ENCODE measurements around the gene MICALL2. TPM values are rescaled to one million over a fixed set of nuclear protein-coding genes. Genes with fewer than 3 reads are reported as not detected.

Gene MICALL2
- total and polyA plus RNA-seq, 4 donors = 19.0 to 70.6 (median 41.0) TPM

- Histone ChIP-seq H3K36me3 (ENCODE audit: control insufficient read depth in 4 of 4, insufficient read depth in 4 of 4, low read length in 4 of 4) (peaks cover 0 to 85% (median 24%) of the 10 kb centered on the region in 4 donors), H3K27ac (ENCODE audit: low read depth in 1 of 2, low read length in 1 of 2) (no peak overlapping the region), H3K4me1 (ENCODE audit: control insufficient read depth in 5 of 5, insufficient read depth in 5 of 5, low read length in 5 of 5) (no peaks in the 10 kb centered on the region), H3K4me3 (no peak overlapping the region), H3K9me3 (ENCODE audit: control insufficient read depth in 4 of 4, insufficient read depth in 3 of 4, low read length in 3 of 4) (no peaks in the 10 kb centered on the region), H3K9ac (ENCODE audit: insufficient read depth in 1 of 2, low read length in 2 of 2) (no peak overlapping the region), H3K27me3 (ENCODE audit: control insufficient read depth in 3 of 3, insufficient read depth in 3 of 3, low read length in 2 of 3) (no peaks in the 10 kb centered on the region)
- no peak for TF ChIP-seq CTCF (IDR thresholded peaks at IDR 0.05; ENCODE audit: control extremely low read depth, extremely low read depth)
- WGBS, 2 donors = 90 to 99% methylated on average over 23 of the region's 23 CpGs
- DNase-seq (no peak), ATAC-seq (ENCODE audit: insufficient read depth, low FRiP score) (no peak)
These were observed 27.3 kb upstream of the MICALL2 start for GRCh38 chr7:1486571-1486970.

GRCh38 chr7:1485156-1485555 lies 25.9 kb upstream of the MICALL2 start:
- no peak for TF ChIP-seq CTCF (IDR thresholded peaks at IDR 0.05; ENCODE audit: control extremely low read depth, extremely low read depth)
- ATAC-seq (ENCODE audit: insufficient read depth, low FRiP score) = no peak
- 97% methylated on average over 19 of the region's 19 CpGs for WGBS, 2 donors

GRCh38 chr7:1484569-1484968 lies 25.3 kb upstream of the MICALL2 start:
- H3K27ac ChIP-seq (ENCODE audit: low read depth in 1 of 2, low read length in 1 of 2) = no peak overlapping the region
- 88 to 96% methylated on average over 8 to 12 of the region's 12 CpGs for WGBS, 2 donors
- no peak for ATAC-seq (ENCODE audit: insufficient read depth, low FRiP score)
- no peak for DNase-seq
- TF ChIP-seq CTCF (IDR thresholded peaks at IDR 0.05; ENCODE audit: control extremely low read depth, extremely low read depth) = no peak
- no peak overlapping the region for H3K9ac ChIP-seq (ENCODE audit: insufficient read depth in 1 of 2, low read length in 2 of 2)
- peaks cover 0 to 91% (median 23%) of the 10 kb centered on the region in 4 donors for H3K36me3 ChIP-seq (ENCODE audit: control insufficient read depth in 4 of 4, insufficient read depth in 4 of 4, low read length in 4 of 4)
- no peaks in the 10 kb centered on the region for H3K4me1 ChIP-seq (ENCODE audit: control insufficient read depth in 5 of 5, insufficient read depth in 5 of 5, low read length in 5 of 5)
- no peak overlapping the region for H3K4me3 ChIP-seq
- no peaks in the 10 kb centered on the region for H3K9me3 ChIP-seq (ENCODE audit: control insufficient read depth in 4 of 4, insufficient read depth in 3 of 4, low read length in 3 of 4)
- no peaks in the 10 kb centered on the region for H3K27me3 ChIP-seq (ENCODE audit: control insufficient read depth in 3 of 3, insufficient read depth in 3 of 3, low read length in 2 of 3)

More at GRCh38 chr7:1485156-1485555, 25.9 kb upstream of the MICALL2 start:
- no peak for DNase-seq
- no peak overlapping the region for H3K27ac ChIP-seq (ENCODE audit: low read depth in 1 of 2, low read length in 1 of 2)
- H3K4me1 ChIP-seq (ENCODE audit: control insufficient read depth in 5 of 5, insufficient read depth in 5 of 5, low read length in 5 of 5) = no peaks in the 10 kb centered on the region
- H3K9ac ChIP-seq (ENCODE audit: insufficient read depth in 1 of 2, low read length in 2 of 2) = no peak overlapping the region
- no peaks in the 10 kb centered on the region for H3K9me3 ChIP-seq (ENCODE audit: control insufficient read depth in 4 of 4, insufficient read depth in 3 of 4, low read length in 3 of 4)
- no peaks in the 10 kb centered on the region for H3K27me3 ChIP-seq (ENCODE audit: control insufficient read depth in 3 of 3, insufficient read depth in 3 of 3, low read length in 2 of 3)
- no peak overlapping the region for H3K4me3 ChIP-seq
- H3K36me3 ChIP-seq (ENCODE audit: control insufficient read depth in 4 of 4, insufficient read depth in 4 of 4, low read length in 4 of 4) = peaks cover 0 to 90% (median 21%) of the 10 kb centered on the region in 4 donors
